Neural cell (in vitro differentiated cells): ENCODE measurements around the gene OR9A4. TPM values are rescaled to one million over a fixed set of nuclear protein-coding genes. Genes with fewer than 3 reads are reported as not detected.

Source experiments
- H2AFZ ChIP-seq: fragments of 200-600, 300-800 bp; sonication (generic), shearing (Covaris generic); 2 replicates; pipeline ENCODE4 v1.6.0; 2014; ENCODE audit warnings: low read depth, mild to moderate bottlenecking, antibody characterized with exemption, low read length, moderate library complexity
- H3F3A ChIP-seq: fragments of 200-600 bp; shearing (Covaris generic); 2 replicates; pipeline ENCODE4 v1.6.1; 2016; ENCODE audit warnings: mild to moderate bottlenecking, moderate library complexity, mixed read lengths, antibody characterized with exemption, low read length; ENCODE audit not compliant: insufficient read depth, poor library complexity, severe bottlenecking
- H3K27ac ChIP-seq: fragments of 200-600, 300-800 bp; sonication (generic), shearing (Covaris generic); 2 replicates; pipeline ENCODE4 v1.5.1; 2014; ENCODE audit warnings: mild to moderate bottlenecking, low read length, moderate library complexity
- H3K27me3 ChIP-seq: fragments of 300-800, 200-600 bp; sonication (generic), shearing (Covaris generic); 2 replicates; pipeline ENCODE4 v1.6.0; 2014; ENCODE audit warnings: mild to moderate bottlenecking, low read depth, low read length, moderate library complexity; ENCODE audit not compliant: insufficient read depth
- H3K36me3 ChIP-seq: fragments of 300-800, 200-600 bp; sonication (generic), shearing (Covaris generic); 2 replicates; pipeline ENCODE4 v1.5.1; 2014; ENCODE audit warnings: mild to moderate bottlenecking, antibody characterized with exemption, low read length, moderate library complexity; ENCODE audit not compliant: insufficient read depth
- H3K4me2 ChIP-seq: fragments of 300-800, 200-600 bp; sonication (generic), shearing (Covaris generic); 2 replicates; pipeline ENCODE4 v1.6.0; 2014; ENCODE audit warnings: mild to moderate bottlenecking, low read length
- H3K4me3 ChIP-seq: fragments of 300-800, 200-600 bp; sonication (generic), shearing (Covaris generic); 2 replicates; pipeline ENCODE4 v1.5.1; 2014; ENCODE audit warnings: mild to moderate bottlenecking, low read length, moderate library complexity
- H3K79me2 ChIP-seq: fragments of 200-600 bp; shearing (Covaris generic); replicated peaks from 2 replicates; pipeline ENCODE4 v1.6.0; 2014; ENCODE audit warnings: mild to moderate bottlenecking, low read length, moderate library complexity; ENCODE audit not compliant: insufficient read depth
- H3K9ac ChIP-seq: fragments of 300-800, 200-600 bp; sonication (generic), shearing (Covaris generic); 2 replicates; pipeline ENCODE4 v1.6.1; 2016; ENCODE audit warnings: mild to moderate bottlenecking, low read length, mixed read lengths
- H3K9me2 ChIP-seq: fragments of 200-600 bp; shearing (Covaris generic); 2 replicates; pipeline ENCODE4 v1.6.1; 2016; ENCODE audit warnings: mild to moderate bottlenecking, low read length, mixed read lengths; ENCODE audit not compliant: insufficient read depth
- H3K9me3 ChIP-seq: fragments of 200-600, 300-800 bp; sonication (generic), shearing (Covaris generic); 2 replicates; pipeline ENCODE4 v1.6.1; 2016; ENCODE audit warnings: mild to moderate bottlenecking, mixed run types, low read length, moderate library complexity, mixed read lengths
- H4K20me1 ChIP-seq: fragments of 200-600 bp; shearing (Covaris generic); 2 replicates; pipeline ENCODE4 v1.6.1; 2016; ENCODE audit warnings: mild to moderate bottlenecking, mixed run types; ENCODE audit not compliant: insufficient read depth
- CTCF ChIP-seq: fragments of 450-650 bp; IDR thresholded peaks from 2 replicates; pipeline ENCODE4 v1.5.1; 2014; ENCODE audit warnings: antibody characterized with exemption, mild to moderate bottlenecking, moderate library complexity; ENCODE audit not compliant: poor library complexity, severe bottlenecking
- EP300 ChIP-seq: fragments of 450-650 bp; conservative IDR thresholded peaks from 2 replicates; pipeline ENCODE4 v1.6.1; 2014; ENCODE audit warnings: antibody characterized with exemption, mild to moderate bottlenecking, moderate library complexity; ENCODE audit not compliant: poor library complexity, severe bottlenecking
- EZH2 ChIP-seq: fragments of 200-600, 300-800 bp; shearing (Covaris generic), sonication (generic); IDR thresholded peaks from 2 replicates; pipeline ENCODE4 v1.6.1; 2014; ENCODE audit warnings: antibody characterized with exemption, low read length, borderline replicate concordance, mild to moderate bottlenecking; ENCODE audit not compliant: insufficient read depth, poor library complexity, severe bottlenecking
- MXI1 ChIP-seq: fragments of 450-650 bp; conservative IDR thresholded peaks from 2 replicates; pipeline ENCODE4 v1.6.1; 2014; ENCODE audit warnings: antibody characterized with exemption, mild to moderate bottlenecking; ENCODE audit not compliant: poor library complexity, severe bottlenecking
- POLR2AphosphoS5 ChIP-seq: IDR thresholded peaks from 2 replicates; pipeline ENCODE4 v1.6.1; 2012
- RAD21 ChIP-seq: fragments of 450-650 bp; conservative IDR thresholded peaks from 2 replicates; pipeline ENCODE4 v1.6.1; 2014; ENCODE audit warnings: antibody characterized with exemption, mild to moderate bottlenecking, moderate library complexity
- REST ChIP-seq: IDR thresholded peaks from 2 replicates; pipeline ENCODE4 v1.6.1; 2012; ENCODE audit warnings: borderline replicate concordance
- SMC3 ChIP-seq: fragments of 450-650 bp; conservative IDR thresholded peaks from 2 replicates; pipeline ENCODE4 v1.6.1; 2014; ENCODE audit warnings: antibody characterized with exemption, mild to moderate bottlenecking, moderate library complexity; ENCODE audit not compliant: poor library complexity
- TAF1 ChIP-seq: IDR thresholded peaks from 2 replicates; pipeline ENCODE4 v1.6.1; 2012; ENCODE audit warnings: low read depth
- polyA plus RNA-seq: library from polyadenylated mRNA; depleted of rRNA; stranded (reverse); fragments of >200 nt; gene quantifications from 2 replicates; pipeline ENCODE4 v1.2.3, GENCODE V29; 2014

OR9A4 gene
- polyA plus RNA-seq, 1 donor from 2014 or later = not detected

GRCh38 chr7:141872931-141873330, 43.3 kb upstream of the OR9A4 start:
- Histone ChIP-seq H3K27me3 (no peaks in the 10 kb centered on the region), H3K4me2 (no peak overlapping the region), H3K79me2 (no peaks in the 10 kb centered on the region), H3K9me2 (no peaks in the 10 kb centered on the region), H3K36me3 (no peaks in the 10 kb centered on the region), H3K9me3 (no peaks in the 10 kb centered on the region), H3F3A (no peaks in the 10 kb centered on the region), H3K27ac (no peak overlapping the region), H2AFZ (no peak overlapping the region), H4K20me1 (no peaks in the 10 kb centered on the region), H3K4me3 (no peak overlapping the region), H3K9ac (no peak overlapping the region)
- TF ChIP-seq EP300 (no peak), TAF1 (no peak), REST (no peak), CTCF (no peak), SMC3 (no peak), MXI1 (no peak), POLR2AphosphoS5 (no peak), EZH2 (no peak), RAD21 (no peak)

- no peaks in the 10 kb centered on the region for H3K27me3 ChIP-seq
- no peaks in the 10 kb centered on the region for H3F3A ChIP-seq
- no peaks in the 10 kb centered on the region for H3K9me3 ChIP-seq
- no peaks in the 10 kb centered on the region for H3K79me2 ChIP-seq
- H2AFZ ChIP-seq = no peak overlapping the region
- H3K36me3 ChIP-seq = no peaks in the 10 kb centered on the region
- H3K4me3 ChIP-seq = no peak overlapping the region
- H3K4me2 ChIP-seq = no peak overlapping the region
- H3K9me2 ChIP-seq = no peaks in the 10 kb centered on the region
- no peak overlapping the region for H3K9ac ChIP-seq
- H3K27ac ChIP-seq = no peak overlapping the region
- TF ChIP-seq RAD21 = no peak
- TF ChIP-seq EP300 = no peak
- TF ChIP-seq TAF1 = no peak
- no peak for TF ChIP-seq EZH2
- TF ChIP-seq POLR2AphosphoS5 = no peak
- TF ChIP-seq SMC3 = no peak
- no peak for TF ChIP-seq MXI1
- no peak for TF ChIP-seq CTCF
- no peak for TF ChIP-seq REST
- no peaks in the 10 kb centered on the region for H4K20me1 ChIP-seq
These were observed 41.4 kb upstream of the OR9A4 start for GRCh38 chr7:141874787-141875186.
